Measurements from ENCODE around the gene BROX.

BROX gene

GRCh38 chr1:222781251-222781650, 68.9 kb downstream of the BROX start:
- no peak for DNase-seq

GRCh38 chr1:222783051-222783450, 70.7 kb downstream of the BROX start:
- DNase-seq = no peak

GRCh38 chr1:222784371-222784770, 72.0 kb downstream of the BROX start:
- DNase-seq = no peak

Measured in COR-L47 (cell line).